ENCODE data around the gene IMPACT. TPM values are rescaled to one million over a fixed set of nuclear protein-coding genes. Genes with fewer than 3 reads are reported as not detected.

Gene IMPACT
- total and polyA plus RNA-seq, 2 of the 4 experiments (the other 2 are of a cell fraction), result 11.8 to 13.8 TPM

DNA sequence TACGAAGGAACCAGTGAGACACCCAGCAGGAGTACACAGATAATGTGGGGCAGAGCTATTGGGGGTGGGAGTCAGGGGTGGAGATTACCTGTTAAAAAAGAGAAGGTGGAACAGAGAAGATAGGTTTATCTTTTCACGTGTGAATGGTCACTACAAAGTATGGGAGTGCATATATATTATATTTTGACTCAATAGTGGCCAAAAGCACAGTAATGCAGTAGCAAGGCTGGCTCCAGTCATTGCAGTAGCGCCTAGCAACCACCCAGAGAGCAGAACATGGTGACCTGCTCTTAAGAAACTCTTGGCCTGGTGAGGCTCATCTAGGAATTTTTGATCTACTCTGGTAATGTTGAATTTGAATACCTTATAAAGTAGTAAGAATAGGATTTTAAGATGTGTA lies 1.0 kb downstream of the IMPACT start:
- Histone ChIP-seq H3K56ac (ENCODE audit: extremely low read depth, insufficient read depth, low read length) (peak overlapping the region; percentile 79; the same call in 1 of the 2 replicates), H3K9me3 (ENCODE audit: control insufficient read depth, insufficient read depth, low read length) (no peaks in the 10 kb centered on the region), H3K36me3 (ENCODE audit: control insufficient read depth, insufficient read depth, low read length) (peaks cover 3% of the 10 kb centered on the region; the same call in 1 of the 2 replicates), H2BK120ac (ENCODE audit: low read depth, low read length) (no peak overlapping the region), H3K79me1 (ENCODE audit: low read depth in 1 of 2, low read length in 2 of 2) (peaks cover 19 to 26% of the 10 kb centered on the region in 2 experiments), H2BK5ac (ENCODE audit: low read depth, low read length, poor library complexity, severe bottlenecking) (no peak overlapping the region), H4K91ac (ENCODE audit: insufficient read depth, low read depth, low read length) (no peak overlapping the region), H2AK9ac (replicated peaks; ENCODE audit: low read depth, low read length, poor library complexity) (no peak overlapping the region), H3K4me2 (ENCODE audit: low read depth, low read length) (peak overlapping the region; percentile 100), H4K5ac (ENCODE audit: low read depth, low read length) (peak overlapping the region; percentile 99; the same call in 1 of the 2 replicates), H3K14ac (replicated peaks; ENCODE audit: low read depth, low read length) (peak overlapping the region; percentile 98; the same call in 1 of the 2 replicates), H3K9ac (ENCODE audit: low read depth, low read length) (no peak overlapping the region; the same call in 1 of the 2 replicates), H2AFZ (replicated peaks; ENCODE audit: low read length, poor library complexity) (no peak overlapping the region), H4K20me1 (ENCODE audit: insufficient read depth, low read length) (no peaks in the 10 kb centered on the region), H3K27ac (ENCODE audit: insufficient read depth, low read length) (no peak overlapping the region), H2AK5ac (ENCODE audit: low read depth, low read length) (peak overlapping the region; percentile 36; the same call in 1 of the 2 replicates), H3K4me3 (ENCODE audit: insufficient read depth, low read depth, low read length) (peak overlapping the region; percentile 94; the same call in 1 of the 2 replicates), H3K23ac (ENCODE audit: low read depth, low read length) (peak overlapping the region; percentile 43; the same call in 1 of the 2 replicates), H3K27me3 (ENCODE audit: control insufficient read depth, insufficient read depth, low read length) (no peaks in the 10 kb centered on the region), H2BK20ac (ENCODE audit: low read depth, low read length) (no peak overlapping the region), H4K8ac (ENCODE audit: low read depth in 2 of 2, low read length in 2 of 2) (peak overlapping the region; percentile 98 to 100; a peak in 3 of 4 replicates), H3K4ac (ENCODE audit: low read depth, low read length) (no peak overlapping the region), H3K9me1 (ENCODE audit: insufficient read depth, low read length) (peaks cover 3% of the 10 kb centered on the region), H2BK15ac (ENCODE audit: low read depth, low read length) (no peak overlapping the region), H3K18ac (ENCODE audit: low read depth, low read length) (no peak overlapping the region), H3K4me1 (ENCODE audit: control insufficient read depth, insufficient read depth, low read length) (no peaks in the 10 kb centered on the region; the same call in 1 of the 2 replicates)
- ATAC-seq (ENCODE audit: low read depth) (no peak), DNase-seq (peak; percentile 19)
- TF ChIP-seq RCOR1 (IDR thresholded peaks at IDR 0.05; ENCODE audit: insufficient replicate concordance, low read length) (no peak), MAZ (IDR thresholded peaks at IDR 0.05; ENCODE audit: borderline replicate concordance, low read depth, low read length) (no peak)
- TF ChIP-seq, protein P1, sequence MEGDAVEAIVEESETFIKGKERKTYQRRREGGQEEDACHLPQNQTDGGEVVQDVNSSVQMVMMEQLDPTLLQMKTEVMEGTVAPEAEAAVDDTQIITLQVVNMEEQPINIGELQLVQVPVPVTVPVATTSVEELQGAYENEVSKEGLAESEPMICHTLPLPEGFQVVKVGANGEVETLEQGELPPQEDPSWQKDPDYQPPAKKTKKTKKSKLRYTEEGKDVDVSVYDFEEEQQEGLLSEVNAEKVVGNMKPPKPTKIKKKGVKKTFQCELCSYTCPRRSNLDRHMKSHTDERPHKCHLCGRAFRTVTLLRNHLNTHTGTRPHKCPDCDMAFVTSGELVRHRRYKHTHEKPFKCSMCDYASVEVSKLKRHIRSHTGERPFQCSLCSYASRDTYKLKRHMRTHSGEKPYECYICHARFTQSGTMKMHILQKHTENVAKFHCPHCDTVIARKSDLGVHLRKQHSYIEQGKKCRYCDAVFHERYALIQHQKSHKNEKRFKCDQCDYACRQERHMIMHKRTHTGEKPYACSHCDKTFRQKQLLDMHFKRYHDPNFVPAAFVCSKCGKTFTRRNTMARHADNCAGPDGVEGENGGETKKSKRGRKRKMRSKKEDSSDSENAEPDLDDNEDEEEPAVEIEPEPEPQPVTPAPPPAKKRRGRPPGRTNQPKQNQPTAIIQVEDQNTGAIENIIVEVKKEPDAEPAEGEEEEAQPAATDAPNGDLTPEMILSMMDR (conservative IDR thresholded peaks at IDR 0.05; ENCODE audit: low read depth, low read length), result no peak
- TF ChIP-seq, protein P2, sequence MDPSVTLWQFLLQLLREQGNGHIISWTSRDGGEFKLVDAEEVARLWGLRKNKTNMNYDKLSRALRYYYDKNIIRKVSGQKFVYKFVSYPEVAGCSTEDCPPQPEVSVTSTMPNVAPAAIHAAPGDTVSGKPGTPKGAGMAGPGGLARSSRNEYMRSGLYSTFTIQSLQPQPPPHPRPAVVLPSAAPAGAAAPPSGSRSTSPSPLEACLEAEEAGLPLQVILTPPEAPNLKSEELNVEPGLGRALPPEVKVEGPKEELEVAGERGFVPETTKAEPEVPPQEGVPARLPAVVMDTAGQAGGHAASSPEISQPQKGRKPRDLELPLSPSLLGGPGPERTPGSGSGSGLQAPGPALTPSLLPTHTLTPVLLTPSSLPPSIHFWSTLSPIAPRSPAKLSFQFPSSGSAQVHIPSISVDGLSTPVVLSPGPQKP (IDR thresholded peaks at IDR 0.05; ENCODE audit: borderline replicate concordance, low read depth, low read length), result no peak
- dilution Hi-C loops (cut with HindIII; ENCODE audit: low sequenced_read_pairs, unreplicated experiment), result no loop called here
- WGBS, 2 experiments (ENCODE audit: extremely low coverage in 2 of 2, insufficient read length in 1 of 2), result no CpG with 5 or more reads among the region's 3 CpGs
- intact Hi-C loops (cut with micrococcal nuclease), result no loop called here
- ChIA-PET POLR2A (ENCODE audit: unreplicated experiment) (interaction anchor here (0.6 kb wide), 1 partner anchor 1602 kb away, joined by 3 read pairs; no protein-coding TSS in a partner anchor), CTCF (no interaction called here)
- in situ Hi-C loops (cut with MboI; ENCODE audit: low sequenced_read_pairs), result no loop called here
- no TSS peak for BruUV-seq (replicated peaks)
